Measurements from ENCODE around the gene GABBR2. TPM values are rescaled to one million over a fixed set of nuclear protein-coding genes. Genes with fewer than 3 reads are reported as not detected.
"Not testable (repeated sequence)": the region's sequence is repeated elsewhere in the genome, so short reads cannot be mapped to it uniquely, and the experiment has no call there.

GABBR2 gene
- polyA plus RNA-seq, 1 donor, result 0.63 TPM

- not testable (repeated sequence) for DNase-seq
Observed at GRCh38 chr9:98684816-98685215, 23.9 kb downstream of the GABBR2 start.

DNA sequence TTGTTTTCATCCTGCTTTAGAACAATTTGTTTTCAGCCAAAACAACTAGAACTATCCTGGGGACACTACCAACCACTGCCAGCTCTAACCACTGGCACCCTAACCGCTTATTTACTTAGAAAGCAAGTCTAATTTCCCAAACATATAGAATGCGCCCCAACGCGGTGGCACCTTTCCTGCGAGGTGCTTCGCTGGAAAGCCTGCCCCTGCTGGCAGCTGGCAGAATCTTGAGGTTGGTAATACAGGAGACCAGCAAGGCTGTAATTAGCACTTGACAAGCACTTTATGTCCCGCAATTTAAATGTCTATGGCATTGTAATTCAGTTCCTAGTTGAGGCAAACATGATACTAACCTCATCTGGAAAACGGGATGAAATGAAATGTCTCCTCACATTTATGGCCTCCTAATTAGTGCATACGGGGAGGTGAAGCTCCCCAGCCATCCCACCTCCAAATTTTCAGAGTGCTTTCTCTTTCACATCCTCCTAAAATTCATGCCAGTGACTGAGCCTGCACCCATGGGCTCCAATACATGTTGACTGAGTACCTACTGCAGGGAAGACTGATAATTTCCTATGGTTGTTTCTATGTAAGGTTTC is 30.4 kb downstream of the GABBR2 start:
- DNase-seq, result no peak

GRCh38 chr9:98673681-98674080 is 35.1 kb downstream of the GABBR2 start:
- DNase-seq, result no peak

- no peak for DNase-seq
Observed at GRCh38 chr9:98667005-98667640, 41.6 kb downstream of the GABBR2 start.

GRCh38 chr9:98665501-98665900 is 43.2 kb downstream of the GABBR2 start:
- no peak for DNase-seq

GRCh38 chr9:98660541-98660940 is 48.2 kb downstream of the GABBR2 start:
- no peak for DNase-seq

DNA sequence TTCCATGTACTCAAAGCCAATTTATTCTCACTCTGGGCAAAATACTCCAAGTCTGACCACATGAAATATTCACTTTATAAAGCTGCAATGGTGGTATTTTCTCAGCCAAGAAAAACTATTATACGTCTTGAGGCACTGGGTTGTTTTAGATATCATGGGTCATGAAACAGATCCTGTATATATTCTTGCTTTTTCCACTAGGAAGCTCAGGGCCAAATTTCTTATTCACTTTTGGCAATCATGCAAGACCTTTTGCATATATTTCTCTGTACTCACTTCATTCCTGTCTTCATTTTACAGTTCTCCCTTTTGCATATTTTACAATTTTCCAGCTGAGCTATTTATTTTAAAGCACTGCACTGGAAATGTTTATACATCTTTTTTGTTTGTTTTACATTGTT is 49.8 kb downstream of the GABBR2 start:
- peak; percentile 61 for DNase-seq

- DNase-seq, result no peak
Observed at GRCh38 chr9:98657897-98658296, 50.8 kb downstream of the GABBR2 start.

- DNase-seq, result no peak
Observed at GRCh38 chr9:98656511-98656910, 52.2 kb downstream of the GABBR2 start.

GRCh38 chr9:98655428-98655827 is 53.3 kb downstream of the GABBR2 start:
- DNase-seq, result not testable (repeated sequence)

GRCh38 chr9:98654247-98654646 is 54.5 kb downstream of the GABBR2 start:
- no peak for DNase-seq

GRCh38 chr9:98652741-98653140 is 56.0 kb downstream of the GABBR2 start:
- no peak for DNase-seq

- DNase-seq, result no peak
Observed at GRCh38 chr9:98652302-98652701, 56.4 kb downstream of the GABBR2 start.

DNA sequence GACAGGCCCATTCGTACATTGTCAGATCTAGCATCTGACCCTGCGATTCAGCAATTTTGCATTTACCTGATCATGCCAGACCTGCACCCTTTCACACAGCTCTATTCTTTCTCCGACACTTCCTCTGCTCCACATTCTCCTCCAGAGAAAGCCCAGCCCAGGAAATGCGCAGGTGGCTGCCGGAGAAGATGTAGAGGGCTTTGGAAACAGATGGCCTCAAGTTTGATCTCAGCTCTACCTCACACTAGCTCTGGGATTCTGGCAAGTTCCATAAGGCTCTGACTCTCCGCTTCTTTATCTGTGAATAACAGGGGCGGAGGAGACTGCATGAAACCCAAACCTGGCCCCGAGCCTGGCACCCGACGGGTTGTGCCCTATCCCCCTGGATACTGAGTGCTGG is 61.5 kb downstream of the GABBR2 start:
- DNase-seq, result no peak

DNA sequence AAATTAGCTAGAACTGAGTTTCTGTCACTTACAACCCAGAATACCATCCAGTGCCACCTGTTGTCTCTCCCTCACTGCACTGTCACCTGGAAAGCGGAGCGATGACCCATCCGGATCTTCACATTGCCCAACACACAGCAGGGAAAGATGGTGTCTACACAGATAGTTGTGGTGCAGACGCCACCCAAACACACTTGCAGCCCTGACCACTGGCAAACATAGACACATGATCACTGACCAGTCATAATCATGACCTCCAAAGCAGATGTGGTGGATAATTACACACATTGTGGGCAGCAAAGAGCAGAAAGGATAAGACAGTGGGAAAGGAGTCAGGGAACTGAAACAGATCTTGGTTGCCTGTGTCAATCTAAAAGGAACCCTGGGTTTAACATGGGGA is 64.7 kb downstream of the GABBR2 start:
- DNase-seq, result no peak

GRCh38 chr9:98642661-98643312 is 65.9 kb downstream of the GABBR2 start:
- DNase-seq, result no peak

- DNase-seq, result no peak
Observed at GRCh38 chr9:98641695-98642094, 67.0 kb downstream of the GABBR2 start.

GRCh38 chr9:98640394-98640793 is 68.3 kb downstream of the GABBR2 start:
- DNase-seq, result no peak

GRCh38 chr9:98639133-98639532 is 69.6 kb downstream of the GABBR2 start:
- no peak for DNase-seq

- no peak for DNase-seq
Observed at GRCh38 chr9:98637381-98637780, 71.4 kb downstream of the GABBR2 start.

- no peak for DNase-seq
Observed at GRCh38 chr9:98635374-98635773, 73.4 kb downstream of the GABBR2 start.

DNA sequence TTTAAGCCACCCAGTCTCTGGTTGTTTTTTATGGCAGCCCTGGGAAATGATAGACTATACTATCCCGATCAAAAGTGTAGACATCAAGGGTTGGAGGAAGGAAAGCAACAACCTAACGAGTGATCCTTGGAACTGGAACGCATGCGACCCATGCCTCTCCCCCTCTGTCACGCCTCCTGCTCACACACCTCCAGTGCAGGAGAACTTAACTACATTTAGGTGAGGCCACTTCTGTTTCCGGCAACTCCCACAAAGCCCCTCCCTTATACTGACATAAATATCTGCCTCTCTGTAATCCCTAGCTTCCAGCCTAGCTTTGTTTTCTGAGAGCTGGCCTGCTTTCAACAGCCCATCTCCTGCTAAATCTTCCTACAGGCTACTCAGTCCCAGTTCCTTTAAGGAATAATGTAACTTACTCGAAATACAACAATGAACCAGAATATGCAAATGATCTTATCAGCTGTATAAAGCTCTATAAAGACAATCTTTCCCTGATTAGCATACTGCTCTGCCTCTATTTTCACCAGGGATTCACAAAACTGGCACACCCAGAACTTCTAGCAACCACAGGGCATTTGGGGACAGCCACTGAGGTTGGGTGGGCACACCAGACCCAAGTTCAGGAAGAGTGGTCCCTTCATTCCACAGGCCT is 73.9 kb downstream of the GABBR2 start:
- DNase-seq, result no peak

DNA sequence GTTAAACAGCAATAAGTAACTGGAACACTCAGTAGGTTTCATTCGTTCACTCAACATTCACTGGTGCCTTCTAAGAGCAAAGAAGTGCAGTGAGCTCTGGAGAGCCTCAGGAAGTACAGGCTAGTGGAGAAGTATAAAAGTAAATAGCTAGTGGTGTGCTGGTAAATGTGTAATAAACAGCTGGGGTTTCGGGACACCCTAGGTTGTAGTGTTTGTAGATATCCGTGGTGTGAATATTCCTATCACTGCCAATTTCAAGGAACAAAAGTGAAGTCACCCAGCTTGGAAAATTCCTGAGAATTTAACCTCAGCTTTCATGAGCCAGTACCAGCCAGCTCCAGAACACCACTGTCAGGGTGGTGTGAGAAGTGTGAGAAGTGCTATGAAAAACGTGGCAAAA is 75.9 kb downstream of the GABBR2 start:
- DNase-seq, result no peak

- no peak for DNase-seq
Observed at GRCh38 chr9:98627296-98627695, 81.4 kb downstream of the GABBR2 start.
